H7 (cell line): ENCODE measurements around the gene ATF7. TPM values are rescaled to one million over a fixed set of nuclear protein-coding genes. Genes with fewer than 3 reads are reported as not detected.
"Not testable (repeated sequence)": the region's sequence is repeated elsewhere in the genome, so short reads cannot be mapped to it uniquely, and the experiment has no call there.

Experiments
- DNase-seq: peaks from one replicate; pipeline ENCODE4 v3.0.0; 2012
- H3K27me3 ChIP-seq: 2 replicates; pipeline ENCODE4 v1.6.0; 2011; ENCODE audit warnings: mild to moderate bottlenecking, low read length; ENCODE audit not compliant: control insufficient read depth, insufficient read depth
- H3K36me3 ChIP-seq: replicated peaks from 2 replicates; pipeline ENCODE4 v1.5.1; 2011; ENCODE audit warnings: low read length; ENCODE audit not compliant: control insufficient read depth, insufficient read depth
- H3K4me3 ChIP-seq: 2 replicates; pipeline ENCODE4 v1.5.1; 2011; ENCODE audit warnings: low read depth, mild to moderate bottlenecking, control low read depth, low read length, moderate library complexity; ENCODE audit not compliant: insufficient read depth
- total RNA-seq: library from RNA; depleted of rRNA; stranded (reverse); fragments of >200 nt; shearing (Covaris generic); gene quantifications from 2 replicates; pipeline ENCODE4 v1.2.3, GENCODE V29; 2014

ATF7 gene
- total RNA-seq, 1 experiment from 2014 or later, result 7.1 TPM

- no peaks in the 10 kb centered on the region for H3K27me3 ChIP-seq
Observed at GRCh38 chr12:53552361-53553327, 73.5 kb downstream of the ATF7 start.

GRCh38 chr12:53551889-53552291 lies 74.3 kb downstream of the ATF7 start:
- Histone ChIP-seq H3K36me3 (peaks cover 1% of the 10 kb centered on the region; the same call in 1 of the 2 replicates), H3K27me3 (no peaks in the 10 kb centered on the region), H3K4me3 (no peak overlapping the region)
- DNase-seq, result no peak

More at GRCh38 chr12:53552361-53553327, 73.5 kb downstream of the ATF7 start:
- H3K36me3 ChIP-seq, result peaks cover 1% of the 10 kb centered on the region; the same call in 1 of the 2 replicates
- DNase-seq, result no peak
- no peak overlapping the region for H3K4me3 ChIP-seq

DNA sequence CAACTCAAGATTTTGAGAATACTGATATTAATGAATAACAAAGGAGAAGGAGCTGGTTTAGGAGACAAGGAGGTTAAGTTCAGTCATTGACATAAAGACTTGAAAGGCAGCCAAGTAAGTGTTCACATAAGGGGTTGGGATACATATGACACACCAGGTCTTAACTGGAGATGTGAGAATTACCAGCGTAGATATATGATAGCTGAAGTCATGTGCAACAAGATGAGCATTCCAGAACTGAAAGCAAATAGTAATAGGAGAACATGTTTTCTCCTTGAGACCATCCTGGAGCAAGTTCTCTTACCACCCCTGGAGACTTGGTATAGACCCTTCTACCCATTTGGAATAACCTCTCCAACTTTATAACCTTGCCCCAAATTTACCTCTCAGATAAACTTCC lies 75.6 kb downstream of the ATF7 start:
- H3K4me3 ChIP-seq, result no peak overlapping the region
- no peak for DNase-seq
- H3K36me3 ChIP-seq, result peaks cover 1% of the 10 kb centered on the region; the same call in 1 of the 2 replicates
- no peaks in the 10 kb centered on the region for H3K27me3 ChIP-seq

DNA sequence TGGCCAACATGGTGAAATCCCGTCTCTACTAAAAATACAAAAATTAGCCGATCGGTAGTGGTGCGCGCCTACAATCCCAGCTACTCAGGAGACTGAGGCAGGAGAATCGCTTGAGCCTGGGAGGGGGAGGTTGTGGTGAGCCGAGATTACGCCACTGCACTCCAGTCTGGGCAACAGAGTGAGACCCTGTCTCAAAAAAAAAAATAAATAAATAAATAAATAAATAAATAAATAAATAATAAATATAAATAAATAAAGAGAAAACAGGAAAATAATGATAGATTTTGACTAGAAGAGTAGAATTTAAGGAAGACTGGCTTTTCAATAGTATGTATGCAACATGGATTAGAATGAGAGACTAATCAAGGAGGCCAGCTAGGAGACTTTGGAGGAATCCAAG lies 76.1 kb downstream of the ATF7 start:
- not testable (repeated sequence) for DNase-seq, H3K4me3 ChIP-seq, H3K27me3 ChIP-seq, H3K36me3 ChIP-seq

GRCh38 chr12:53548354-53548753 lies 77.8 kb downstream of the ATF7 start:
- DNase-seq, H3K36me3 ChIP-seq, H3K27me3 ChIP-seq, H3K4me3 ChIP-seq: not testable (repeated sequence)

DNA sequence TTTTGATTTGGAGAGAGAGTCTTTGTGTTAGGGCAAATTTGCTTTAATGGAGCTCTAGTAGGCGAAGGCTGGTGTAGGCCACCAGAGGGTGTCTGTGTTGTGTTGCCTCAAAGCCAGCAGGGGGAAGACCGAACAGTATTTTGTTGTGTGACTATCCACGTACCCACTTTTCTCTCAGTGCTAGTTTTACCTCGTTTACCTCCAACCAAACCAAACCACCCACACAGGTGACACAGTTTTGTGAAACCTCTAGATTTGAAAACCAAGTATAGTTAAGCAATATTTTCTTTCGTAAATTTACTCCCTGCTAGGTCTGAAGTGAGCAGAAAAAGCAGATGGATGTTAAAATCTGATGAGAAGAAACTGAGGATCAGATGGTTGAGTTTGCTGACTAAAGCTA lies 82.6 kb downstream of the ATF7 start:
- Histone ChIP-seq H3K36me3 (peaks cover 1% of the 10 kb centered on the region), H3K27me3 (no peaks in the 10 kb centered on the region), H3K4me3 (no peak overlapping the region)
- DNase-seq, result peak; percentile 75

DNA sequence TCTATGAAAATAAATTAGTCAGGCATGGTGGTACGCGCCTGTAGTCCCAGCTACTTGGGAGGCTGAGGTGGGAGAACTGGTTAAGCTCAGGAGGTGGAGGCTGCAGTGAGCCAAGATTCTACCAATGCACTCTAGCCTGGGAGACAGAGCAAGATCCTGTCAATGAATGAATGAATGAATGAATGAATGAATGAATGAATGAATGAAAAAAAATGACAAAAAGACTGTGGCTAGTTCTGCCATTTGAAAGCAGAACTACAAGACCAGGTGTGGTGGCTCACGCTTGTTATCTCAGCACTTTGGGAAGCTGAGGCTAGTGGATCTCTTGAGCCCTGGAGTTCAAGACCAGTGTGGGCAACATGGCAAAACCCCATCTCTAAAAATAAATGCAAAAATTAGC lies 86.7 kb downstream of the ATF7 start:
- Histone ChIP-seq H3K27me3 (no peaks in the 10 kb centered on the region), H3K36me3 (peaks cover 1% of the 10 kb centered on the region), H3K4me3 (no peak overlapping the region)
- no peak for DNase-seq

DNA sequence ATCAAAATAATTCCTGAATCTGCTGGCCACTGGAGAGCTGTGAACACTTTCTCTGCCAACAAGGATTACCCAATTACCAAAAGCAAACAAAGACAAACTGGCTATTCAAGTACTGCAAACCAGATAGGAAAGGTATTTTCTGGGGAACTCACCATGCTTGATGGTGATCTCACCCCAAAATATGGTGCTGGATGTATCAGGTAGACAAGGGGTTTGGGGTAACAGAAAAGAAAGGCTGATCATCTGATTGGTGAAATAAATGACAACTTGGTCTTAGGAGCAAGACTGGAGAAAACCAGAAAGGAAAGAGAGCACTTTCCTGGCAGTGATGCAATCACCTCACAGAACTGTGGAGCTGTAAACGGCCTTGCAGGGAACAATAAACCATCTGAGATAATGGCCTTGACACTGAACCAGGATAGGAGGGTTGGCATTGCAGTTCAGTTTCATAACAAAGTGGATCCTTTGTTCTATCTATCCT lies 87.9 kb downstream of the ATF7 start:
- Histone ChIP-seq H3K4me3 (no peak overlapping the region), H3K27me3 (no peaks in the 10 kb centered on the region), H3K36me3 (peaks cover 3% of the 10 kb centered on the region)
- DNase-seq, result no peak

- no peak overlapping the region for H3K4me3 ChIP-seq
- H3K36me3 ChIP-seq, result peaks cover 7% of the 10 kb centered on the region
- no peak for DNase-seq
- H3K27me3 ChIP-seq, result no peaks in the 10 kb centered on the region
Observed at GRCh38 chr12:53536962-53537361, 89.2 kb downstream of the ATF7 start.

GRCh38 chr12:53533471-53533870 lies 92.7 kb downstream of the ATF7 start:
- DNase-seq, result no peak
- Histone ChIP-seq H3K36me3 (peaks cover 5% of the 10 kb centered on the region), H3K27me3 (no peaks in the 10 kb centered on the region), H3K4me3 (no peak overlapping the region)

GRCh38 chr12:53532524-53533445 lies 93.4 kb downstream of the ATF7 start:
- H3K36me3 ChIP-seq, result peaks cover 5% of the 10 kb centered on the region
- DNase-seq, result no peak
- H3K27me3 ChIP-seq, result no peaks in the 10 kb centered on the region
- H3K4me3 ChIP-seq, result no peak overlapping the region

GRCh38 chr12:53532021-53532420 lies 94.2 kb downstream of the ATF7 start:
- no peak overlapping the region for H3K4me3 ChIP-seq
- no peaks in the 10 kb centered on the region for H3K27me3 ChIP-seq
- peaks cover 5% of the 10 kb centered on the region for H3K36me3 ChIP-seq
- DNase-seq, result no peak

GRCh38 chr12:53530920-53531319 lies 95.3 kb downstream of the ATF7 start:
- no peaks in the 10 kb centered on the region for H3K27me3 ChIP-seq
- H3K4me3 ChIP-seq, result no peak overlapping the region
- peaks cover 5% of the 10 kb centered on the region for H3K36me3 ChIP-seq
- DNase-seq, result no peak

GRCh38 chr12:53530061-53530460 lies 96.1 kb downstream of the ATF7 start:
- no peak for DNase-seq
- H3K27me3 ChIP-seq, result no peaks in the 10 kb centered on the region
- H3K36me3 ChIP-seq, result peaks cover 5% of the 10 kb centered on the region
- no peak overlapping the region for H3K4me3 ChIP-seq
